ENCODE results near the gene CFDP1.

DNA sequence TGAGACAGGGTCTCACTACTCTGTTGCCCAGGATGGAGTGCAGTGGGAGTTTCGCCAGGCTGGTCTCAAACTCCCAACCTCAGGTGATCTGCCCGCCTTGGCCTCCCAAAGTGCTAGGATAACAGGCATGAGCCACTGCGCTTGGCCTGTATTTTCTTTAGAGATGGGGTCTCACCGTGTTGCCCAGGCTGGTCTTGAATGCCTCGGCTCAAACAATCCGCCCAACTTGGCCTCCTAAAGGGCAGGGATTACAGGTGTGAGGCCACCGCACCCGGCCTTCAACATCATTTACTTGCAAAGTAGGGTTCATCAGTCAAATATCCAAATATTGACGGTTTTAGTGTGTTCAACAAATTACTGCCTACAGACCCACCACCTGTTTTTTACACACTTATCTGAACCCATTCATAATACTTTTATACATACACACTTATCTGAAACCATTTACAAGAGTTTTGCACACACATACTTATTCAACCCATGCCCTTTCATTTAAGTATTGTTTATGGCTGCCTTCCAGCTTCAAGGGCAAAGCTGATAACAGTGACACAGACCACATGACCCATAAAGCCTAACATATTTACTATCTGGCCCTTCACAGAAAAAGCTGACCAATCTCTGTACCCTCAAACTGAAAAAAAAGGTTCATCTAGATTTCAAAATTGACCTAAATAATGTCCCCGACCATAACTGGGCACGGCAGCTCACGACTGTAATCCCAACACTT lies 19.3 kb upstream of the CFDP1 start:
- TF ChIP-seq POLR2AphosphoS5 (IDR thresholded peaks at IDR 0.05; ENCODE audit: low read depth, low read length) = no peak
- no peak for TF ChIP-seq SIN3A (IDR thresholded peaks at IDR 0.05; ENCODE audit: borderline replicate concordance, insufficient read depth, low read length)
- TF ChIP-seq, protein P1, sequence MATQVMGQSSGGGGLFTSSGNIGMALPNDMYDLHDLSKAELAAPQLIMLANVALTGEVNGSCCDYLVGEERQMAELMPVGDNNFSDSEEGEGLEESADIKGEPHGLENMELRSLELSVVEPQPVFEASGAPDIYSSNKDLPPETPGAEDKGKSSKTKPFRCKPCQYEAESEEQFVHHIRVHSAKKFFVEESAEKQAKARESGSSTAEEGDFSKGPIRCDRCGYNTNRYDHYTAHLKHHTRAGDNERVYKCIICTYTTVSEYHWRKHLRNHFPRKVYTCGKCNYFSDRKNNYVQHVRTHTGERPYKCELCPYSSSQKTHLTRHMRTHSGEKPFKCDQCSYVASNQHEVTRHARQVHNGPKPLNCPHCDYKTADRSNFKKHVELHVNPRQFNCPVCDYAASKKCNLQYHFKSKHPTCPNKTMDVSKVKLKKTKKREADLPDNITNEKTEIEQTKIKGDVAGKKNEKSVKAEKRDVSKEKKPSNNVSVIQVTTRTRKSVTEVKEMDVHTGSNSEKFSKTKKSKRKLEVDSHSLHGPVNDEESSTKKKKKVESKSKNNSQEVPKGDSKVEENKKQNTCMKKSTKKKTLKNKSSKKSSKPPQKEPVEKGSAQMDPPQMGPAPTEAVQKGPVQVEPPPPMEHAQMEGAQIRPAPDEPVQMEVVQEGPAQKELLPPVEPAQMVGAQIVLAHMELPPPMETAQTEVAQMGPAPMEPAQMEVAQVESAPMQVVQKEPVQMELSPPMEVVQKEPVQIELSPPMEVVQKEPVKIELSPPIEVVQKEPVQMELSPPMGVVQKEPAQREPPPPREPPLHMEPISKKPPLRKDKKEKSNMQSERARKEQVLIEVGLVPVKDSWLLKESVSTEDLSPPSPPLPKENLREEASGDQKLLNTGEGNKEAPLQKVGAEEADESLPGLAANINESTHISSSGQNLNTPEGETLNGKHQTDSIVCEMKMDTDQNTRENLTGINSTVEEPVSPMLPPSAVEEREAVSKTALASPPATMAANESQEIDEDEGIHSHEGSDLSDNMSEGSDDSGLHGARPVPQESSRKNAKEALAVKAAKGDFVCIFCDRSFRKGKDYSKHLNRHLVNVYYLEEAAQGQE (IDR thresholded peaks at IDR 0.05; ENCODE audit: insufficient read depth in 1 of 2, low read depth in 2 of 2, low read length in 2 of 2) = no peak
- no peak for TF ChIP-seq TAF1 (IDR thresholded peaks at IDR 0.05; ENCODE audit: borderline replicate concordance, insufficient read depth, low read length)
- no peak for TF ChIP-seq FOXP2 (optimal IDR thresholded peaks at IDR 0.05; ENCODE audit: borderline replicate concordance, extremely low read depth, extremely low read length, insufficient read depth)

Measured in PFSK-1 (cell line).